ENCODE results near the gene CEPT1.

The CEPT1 gene

DNA sequence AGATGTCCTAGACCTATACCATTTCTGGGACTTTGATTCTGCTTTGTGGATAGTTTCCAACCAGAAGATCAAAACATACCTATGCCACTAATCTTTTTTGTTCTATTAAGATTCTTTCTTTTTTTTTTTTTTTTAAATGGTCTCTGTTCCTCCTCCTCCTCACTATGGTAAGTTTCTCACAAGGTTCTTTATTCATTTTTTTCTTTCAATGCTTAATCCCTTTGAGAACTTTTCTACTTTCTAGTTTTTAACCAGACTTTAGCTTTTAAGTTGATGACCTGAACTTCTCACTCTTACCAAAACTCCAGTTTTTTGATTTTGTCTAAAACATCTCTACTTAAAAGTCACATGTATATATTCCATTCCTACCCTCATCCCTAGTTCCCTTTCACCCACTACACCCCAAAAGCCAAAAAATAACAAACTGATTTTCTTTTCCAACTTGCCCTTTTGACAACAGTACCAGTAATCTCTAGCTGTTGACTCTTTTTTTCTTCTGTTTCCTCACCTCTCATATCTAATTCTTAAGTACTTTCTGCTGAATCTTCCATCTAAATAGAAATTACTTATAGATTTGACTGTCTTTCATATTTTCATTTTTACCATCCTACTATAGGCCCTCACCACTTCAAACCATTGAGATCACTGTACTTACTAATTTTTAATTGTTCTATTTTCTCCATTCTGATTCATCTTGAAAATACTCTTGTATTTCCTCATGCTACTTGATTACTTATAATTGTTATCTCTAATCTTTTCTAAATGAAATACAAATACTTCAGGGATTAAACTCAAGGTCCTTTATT lies 6.1 kb downstream of the CEPT1 start:
- DNase-seq (ENCODE audit: low spot score): no peak

DNA sequence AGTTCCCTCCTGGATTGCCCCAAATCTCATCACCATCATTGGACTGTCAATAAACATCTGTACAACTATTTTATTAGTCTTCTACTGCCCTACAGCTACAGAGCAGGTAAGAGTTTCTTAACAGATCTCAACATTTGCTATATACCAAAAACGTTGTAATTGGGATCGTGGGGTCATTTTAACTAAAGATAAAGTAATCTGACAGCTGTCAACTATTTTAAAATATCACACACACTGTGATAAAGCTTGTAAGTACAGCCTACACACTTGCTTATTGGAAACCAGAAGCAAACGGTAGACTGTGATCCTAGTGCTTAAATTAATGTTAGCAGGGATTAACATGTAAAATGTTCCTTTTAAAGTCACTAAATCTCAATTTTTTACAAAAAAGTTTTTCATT lies 7.9 kb downstream of the CEPT1 start:
- DNase-seq (ENCODE audit: low spot score): no peak

DNA sequence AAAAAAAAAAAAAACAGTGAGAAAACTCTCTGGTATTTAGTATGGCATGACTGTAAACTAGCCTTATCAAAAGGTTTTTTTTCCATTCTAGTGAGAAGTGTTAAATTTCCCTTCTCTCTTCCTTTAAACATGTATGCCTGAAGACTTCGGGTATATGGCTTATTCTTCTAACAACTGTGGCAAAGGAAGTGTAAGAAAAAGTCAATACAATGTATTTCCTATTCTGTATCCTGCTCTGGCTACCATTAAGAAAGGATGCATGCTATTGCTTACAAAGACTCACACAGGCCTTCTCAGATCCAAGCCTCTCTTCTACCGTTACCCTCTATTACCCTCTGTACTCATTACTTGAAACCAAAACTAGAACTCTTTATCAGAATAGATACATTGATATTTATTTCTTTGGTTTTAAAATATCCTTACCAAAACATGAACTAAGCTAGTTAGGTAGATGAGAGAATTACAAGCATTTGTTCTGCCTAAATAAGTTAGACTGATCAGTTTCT lies 8.4 kb downstream of the CEPT1 start:
- no peak for DNase-seq (ENCODE audit: low spot score)

DNA sequence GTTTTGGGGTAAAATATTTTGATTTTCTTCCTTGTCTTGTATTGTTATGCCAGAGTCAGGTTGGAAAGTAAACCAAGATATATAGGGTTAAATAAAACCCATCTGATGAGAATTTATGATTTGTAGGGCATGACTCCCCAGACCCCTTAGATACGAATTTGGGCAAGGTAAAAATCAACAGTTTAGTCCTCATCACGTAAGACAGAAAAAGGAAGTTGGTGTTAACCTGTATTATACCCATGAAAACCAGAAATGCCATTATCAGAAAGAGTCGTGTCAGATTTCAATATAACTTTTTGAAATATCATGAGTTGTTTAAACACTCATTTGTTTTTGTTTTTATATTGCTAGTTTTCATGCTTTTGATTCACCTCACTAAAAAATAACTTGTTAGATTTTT lies 11.8 kb downstream of the CEPT1 start:
- DNase-seq (ENCODE audit: low spot score): no peak

DNA sequence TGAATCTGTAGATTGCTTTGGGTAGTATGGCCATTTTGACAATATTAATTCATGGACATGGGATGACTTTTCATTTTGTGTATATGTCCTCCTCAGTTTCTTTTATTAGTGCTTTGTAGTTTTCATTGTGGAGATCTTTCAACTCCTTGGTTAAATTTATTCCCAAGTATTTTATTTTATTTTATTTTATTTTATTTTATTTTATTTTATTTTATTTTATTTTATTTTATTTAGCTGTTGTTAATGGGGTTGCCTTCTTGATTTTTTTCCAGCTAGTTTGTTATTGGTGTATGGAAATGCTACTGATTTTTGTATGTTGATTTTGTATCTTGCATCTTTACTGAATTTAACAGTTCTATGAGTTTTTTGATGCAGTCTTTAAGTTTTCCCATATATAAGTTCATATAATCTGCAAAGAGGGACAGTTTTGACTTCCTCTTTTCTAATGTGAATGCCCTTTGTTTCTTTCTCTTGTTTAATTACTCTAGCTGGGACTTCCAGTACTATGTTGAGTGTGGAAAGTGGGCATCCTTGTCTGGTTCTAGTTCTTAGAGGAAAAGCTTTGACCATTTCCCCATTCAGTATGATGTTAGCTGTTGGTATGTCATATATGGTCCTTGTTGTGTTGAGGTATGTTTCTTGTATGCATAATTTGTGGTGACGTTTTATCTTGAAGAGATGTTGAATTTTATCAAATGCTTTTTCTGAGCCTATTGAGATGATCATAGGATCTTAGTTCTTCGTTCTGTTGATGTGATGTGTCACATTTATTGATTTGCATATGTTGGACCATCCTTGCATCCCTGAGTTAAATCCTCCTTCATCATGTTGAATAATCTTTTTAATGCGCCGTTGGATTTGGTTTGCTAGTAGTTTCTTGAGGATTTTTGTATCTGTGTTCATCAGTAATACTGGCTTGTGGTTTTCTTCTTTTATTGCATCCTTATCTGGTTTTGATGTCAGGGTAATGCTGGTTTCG lies 14.3 kb downstream of the CEPT1 start:
- DNase-seq (ENCODE audit: low spot score): no peak

DNA sequence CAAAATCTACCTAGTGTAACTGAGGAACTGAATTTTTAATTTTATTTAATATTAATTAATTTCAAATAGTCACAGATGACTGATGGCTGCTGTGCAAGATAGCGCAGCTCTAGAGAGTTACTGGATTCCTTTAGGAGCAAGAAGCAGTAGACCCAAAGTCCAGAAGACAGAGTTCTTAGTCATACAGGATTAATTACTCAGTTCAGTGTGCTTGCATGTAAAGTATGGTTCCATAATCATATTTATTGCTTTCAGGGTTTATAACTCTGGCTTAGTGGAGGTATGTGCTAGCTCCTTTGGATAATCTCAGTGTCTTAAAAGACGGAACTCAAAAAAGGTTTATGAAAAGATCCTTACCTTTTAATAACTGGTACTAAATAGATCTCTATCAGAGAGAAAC lies 17.4 kb downstream of the CEPT1 start:
- no peak for DNase-seq (ENCODE audit: low spot score)

DNA sequence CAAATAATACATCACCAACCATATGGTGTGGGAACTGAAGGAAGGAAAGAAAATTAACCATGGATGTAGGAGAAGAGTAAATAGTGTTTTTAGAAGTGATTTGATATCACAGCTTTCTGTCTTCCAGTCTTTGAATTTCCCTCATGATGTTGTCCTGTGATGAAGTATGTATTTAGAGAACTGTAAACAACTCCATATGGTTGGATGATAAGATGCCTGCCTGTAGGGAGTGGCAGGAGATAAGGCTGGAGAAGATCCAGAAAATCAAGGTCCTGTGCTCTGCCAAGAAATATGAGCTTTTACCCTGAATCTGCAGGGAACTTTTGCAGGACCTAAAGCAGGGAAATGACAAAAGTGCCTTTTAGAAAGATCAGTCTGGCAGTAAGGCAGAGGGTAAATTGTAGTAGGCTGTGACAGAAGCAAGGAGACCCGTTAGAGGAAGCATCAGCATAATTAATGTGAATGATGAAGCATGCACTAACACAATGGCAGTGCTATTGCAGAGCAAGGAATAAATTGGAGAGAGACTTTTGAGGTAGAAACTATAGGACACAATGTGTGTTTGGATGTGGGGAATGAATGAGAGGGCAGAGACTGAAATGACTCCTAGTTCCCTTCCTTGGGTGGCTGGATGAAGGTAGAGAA lies 21.9 kb downstream of the CEPT1 start:
- DNase-seq (ENCODE audit: low spot score): peak; percentile 89

DNA sequence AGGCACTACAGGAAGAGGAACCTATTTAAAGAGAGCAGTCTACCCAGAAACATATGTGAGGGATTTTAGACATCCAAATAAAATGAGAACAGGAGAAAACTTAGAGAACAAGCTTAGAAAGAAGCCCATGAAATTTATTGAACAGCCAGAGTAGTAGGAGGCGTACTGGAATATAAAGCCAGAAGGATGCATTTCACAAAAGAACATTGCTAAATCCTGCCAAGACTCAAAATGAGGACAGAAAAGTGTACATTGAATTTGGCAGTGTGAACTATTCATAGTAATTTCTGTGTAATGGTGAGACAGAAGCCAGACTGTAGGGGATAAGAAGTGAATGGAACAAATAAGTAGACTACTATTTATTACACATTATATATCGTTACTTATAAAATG lies 22.5 kb downstream of the CEPT1 start:
- DNase-seq (ENCODE audit: low spot score): no peak

DNA sequence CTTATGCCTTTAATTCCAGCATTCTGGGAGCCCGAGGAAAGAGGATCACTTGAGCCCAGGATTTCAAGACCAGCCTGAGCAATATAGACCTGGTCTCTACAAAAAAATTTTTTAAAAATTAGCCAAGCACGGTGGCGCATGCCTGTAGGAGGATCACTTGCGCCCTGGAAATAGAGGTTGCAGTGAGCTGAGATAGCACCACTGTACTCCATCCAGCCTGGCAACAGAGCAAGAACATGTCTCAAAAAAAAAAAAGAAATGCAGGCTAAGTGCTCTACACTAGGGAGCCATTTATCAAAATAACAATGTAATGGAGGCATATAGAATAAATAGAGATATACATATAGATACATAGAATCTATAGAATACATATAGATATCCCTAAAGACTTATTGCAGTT lies 23.3 kb downstream of the CEPT1 start:
- DNase-seq (ENCODE audit: low spot score): peak; percentile 67

DNA sequence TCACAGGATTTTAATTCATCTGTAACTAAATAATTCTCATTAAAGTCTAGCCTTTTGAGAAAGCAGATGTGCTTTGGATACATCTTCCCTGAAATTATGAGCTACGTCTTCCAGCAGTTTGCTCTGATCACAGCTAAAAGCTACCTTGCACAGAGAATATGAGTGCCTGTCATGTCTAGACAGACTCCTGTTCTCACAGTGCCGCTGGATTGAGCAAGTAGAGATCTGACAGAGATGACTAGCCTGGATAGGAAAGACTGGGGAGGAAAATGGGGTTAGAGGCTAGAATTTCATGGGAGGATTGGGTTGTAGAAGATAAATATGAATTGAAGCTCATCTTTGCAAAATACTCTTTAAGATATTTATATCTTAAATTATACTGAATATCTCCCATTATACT lies 24.1 kb downstream of the CEPT1 start:
- peak; percentile 36 for DNase-seq (ENCODE audit: low spot score)

DNA sequence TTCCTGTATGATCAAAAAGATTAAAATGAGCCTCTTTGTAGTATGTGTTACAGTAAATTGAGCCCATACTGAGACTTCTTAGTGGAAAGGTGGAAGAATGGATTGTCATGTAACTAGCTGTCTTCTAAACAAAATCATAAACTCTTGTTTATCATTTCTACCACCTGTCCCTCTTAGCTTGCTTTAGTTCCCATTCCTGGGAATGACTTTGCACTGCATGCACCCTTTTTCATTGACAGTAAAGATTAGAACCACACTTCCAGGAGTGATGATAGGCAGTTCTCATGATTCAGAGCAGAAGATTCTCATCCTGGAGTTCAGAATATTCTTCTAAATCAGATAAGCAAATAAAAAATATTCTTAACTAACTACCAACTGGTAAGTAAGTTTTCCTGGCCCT lies 32.4 kb downstream of the CEPT1 start:
- no peak for DNase-seq (ENCODE audit: low spot score)

DNA sequence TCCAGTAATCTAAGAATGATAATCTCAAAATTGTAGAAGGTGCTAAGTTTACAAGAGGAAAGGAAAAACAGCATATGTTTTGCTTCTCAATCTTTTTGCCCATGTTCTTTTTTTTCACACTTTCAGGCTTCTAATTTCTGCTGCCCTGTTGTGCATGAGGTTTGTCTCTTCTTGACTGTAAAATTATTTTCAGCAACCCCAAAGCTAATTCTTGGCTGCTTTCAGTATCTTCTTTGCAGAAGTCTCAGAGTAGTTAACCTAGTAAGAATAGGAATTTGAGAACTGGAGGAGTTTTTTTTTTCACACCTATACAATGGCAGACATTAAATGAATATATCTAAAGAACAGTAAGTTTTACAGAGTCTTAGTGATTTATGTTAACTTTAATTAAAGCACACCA lies 34.0 kb downstream of the CEPT1 start:
- no peak for DNase-seq (ENCODE audit: low spot score)

DNA sequence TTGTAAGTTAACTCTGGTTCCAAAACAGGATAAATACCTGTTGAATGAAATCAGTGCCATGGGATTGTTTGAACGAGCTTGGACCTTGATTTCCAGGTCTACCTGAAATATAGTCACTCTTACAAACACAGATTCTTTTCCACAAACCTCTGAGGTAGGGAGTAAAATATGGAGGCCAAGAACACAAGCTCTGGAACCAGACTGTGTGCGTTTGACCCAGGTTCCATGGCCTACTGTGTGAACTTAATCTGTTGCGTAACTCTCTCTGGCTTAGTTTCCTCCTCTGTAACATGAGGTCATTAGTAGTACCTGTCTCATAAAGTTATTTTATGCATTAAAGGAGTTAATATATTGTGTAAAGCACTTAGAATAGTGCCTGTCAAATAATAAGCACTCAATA lies 35.3 kb downstream of the CEPT1 start:
- DNase-seq (ENCODE audit: low spot score): no peak

DNA sequence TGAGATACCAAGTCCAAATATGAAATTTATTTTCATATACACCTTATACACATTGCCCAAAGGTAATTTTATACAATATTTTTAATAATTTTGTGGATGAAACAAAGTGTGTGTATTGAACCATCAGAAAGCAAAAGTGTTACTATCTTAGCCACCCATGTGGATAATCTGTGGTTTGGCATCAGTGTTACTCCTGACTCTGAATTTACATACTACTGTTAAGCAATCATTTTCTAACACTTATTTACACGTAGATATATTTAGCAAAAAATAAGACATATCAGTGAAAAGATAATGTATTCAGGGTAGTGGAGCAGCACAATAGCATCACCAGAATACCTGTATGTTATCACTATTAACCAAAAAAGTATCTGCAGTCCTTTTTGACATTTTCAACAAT lies 36.7 kb downstream of the CEPT1 start:
- DNase-seq (ENCODE audit: low spot score): no peak

DNA sequence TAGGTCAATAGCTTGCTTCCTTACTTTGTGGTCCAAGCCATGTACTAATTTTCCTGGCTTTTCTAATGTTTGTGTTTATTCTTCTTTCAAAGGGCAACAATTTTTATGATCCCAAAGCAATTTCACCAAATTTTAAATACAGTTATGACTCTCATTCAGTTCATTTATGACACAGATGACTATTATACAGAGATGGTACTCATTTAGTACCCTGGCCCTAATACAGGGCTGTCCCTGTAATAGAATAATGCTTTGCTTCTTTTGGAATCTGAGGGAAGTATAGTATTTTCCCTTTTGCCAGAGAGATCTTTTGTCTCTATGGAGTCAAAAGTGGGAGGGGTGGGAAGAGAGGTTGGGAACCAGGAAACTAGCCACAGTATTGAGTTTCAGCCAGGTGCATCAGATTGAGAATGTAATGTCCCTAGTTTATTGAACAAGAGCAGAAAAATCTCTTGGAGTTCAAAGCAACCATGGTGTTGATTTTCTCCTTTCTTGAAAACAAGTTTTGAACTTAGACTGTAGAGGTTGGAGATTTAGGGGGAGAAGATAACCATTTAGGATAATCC lies 40.0 kb downstream of the CEPT1 start:
- no peak for DNase-seq (ENCODE audit: low spot score)

DNA sequence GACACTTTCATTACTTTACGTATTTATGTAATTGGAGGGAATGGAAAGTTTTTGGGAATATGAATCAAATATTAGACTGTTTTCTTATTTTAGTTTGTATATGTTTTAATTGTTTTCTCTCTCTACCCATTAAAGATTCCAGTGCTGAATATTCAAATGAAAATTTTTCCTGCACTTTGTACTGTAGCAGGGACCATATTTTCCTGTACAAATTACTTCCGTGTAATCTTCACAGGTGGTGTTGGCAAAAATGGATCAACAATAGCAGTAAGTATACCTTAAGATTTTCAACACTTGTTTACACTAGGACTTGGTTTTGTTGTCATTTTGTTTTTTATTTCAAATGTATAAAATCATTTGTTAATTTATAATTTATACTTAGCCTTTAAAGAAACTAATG lies 42.0 kb downstream of the CEPT1 start:
- DNase-seq (ENCODE audit: low spot score): no peak

DNA sequence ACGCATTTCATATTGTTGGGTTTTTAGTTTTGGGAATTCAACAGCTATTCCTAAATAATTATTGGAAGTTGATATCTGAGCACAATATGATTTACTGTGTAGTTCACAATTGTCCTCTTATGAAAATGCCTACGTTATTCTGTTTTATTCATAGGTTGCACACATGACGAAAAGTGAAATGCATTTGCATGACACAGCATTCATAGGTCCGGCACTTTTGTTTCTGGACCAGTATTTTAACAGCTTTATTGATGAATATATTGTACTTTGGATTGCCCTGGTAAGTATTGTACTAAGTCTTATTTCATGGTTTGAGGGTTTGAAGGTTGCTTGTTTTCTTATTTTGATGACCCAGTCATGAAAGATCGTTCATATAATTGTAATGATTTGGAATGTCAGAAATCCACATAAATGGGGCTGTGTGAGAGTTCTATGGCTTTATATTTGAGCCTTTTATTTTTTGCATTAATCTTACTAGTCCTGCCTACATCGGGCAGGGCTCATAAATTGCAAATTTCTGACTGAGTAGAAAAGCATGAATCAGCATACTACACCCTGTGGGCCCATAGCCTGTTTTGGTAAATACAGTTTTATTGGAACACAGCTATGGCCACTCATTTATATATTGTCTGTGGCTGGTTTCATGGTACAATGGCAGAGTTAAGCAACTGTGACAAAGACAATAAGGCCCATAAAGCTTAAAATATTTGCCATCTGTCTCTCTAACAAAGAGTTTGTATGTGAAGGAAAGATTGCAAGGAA lies 43.5 kb downstream of the CEPT1 start:
- DNase-seq (ENCODE audit: low spot score): no peak

DNA sequence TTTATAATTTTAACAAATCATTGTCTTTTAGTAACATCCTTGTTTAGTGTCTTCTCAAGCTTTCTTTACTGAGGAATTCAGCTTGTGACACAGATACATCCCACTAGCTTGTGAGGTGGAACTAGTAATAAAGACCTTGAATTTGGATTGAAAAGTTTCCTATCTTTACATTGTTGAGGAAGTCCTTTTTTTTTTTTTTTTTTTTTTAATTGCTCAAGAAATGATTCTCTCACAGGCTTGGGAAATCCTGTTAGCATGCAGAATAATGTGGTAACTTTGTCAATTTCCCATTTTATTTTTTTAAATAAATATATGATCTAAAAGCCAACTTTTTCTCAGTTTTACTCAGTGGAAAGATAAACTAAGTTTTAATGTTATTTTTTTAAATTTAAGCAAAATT lies 44.6 kb downstream of the CEPT1 start:
- no peak for DNase-seq (ENCODE audit: low spot score)

DNA sequence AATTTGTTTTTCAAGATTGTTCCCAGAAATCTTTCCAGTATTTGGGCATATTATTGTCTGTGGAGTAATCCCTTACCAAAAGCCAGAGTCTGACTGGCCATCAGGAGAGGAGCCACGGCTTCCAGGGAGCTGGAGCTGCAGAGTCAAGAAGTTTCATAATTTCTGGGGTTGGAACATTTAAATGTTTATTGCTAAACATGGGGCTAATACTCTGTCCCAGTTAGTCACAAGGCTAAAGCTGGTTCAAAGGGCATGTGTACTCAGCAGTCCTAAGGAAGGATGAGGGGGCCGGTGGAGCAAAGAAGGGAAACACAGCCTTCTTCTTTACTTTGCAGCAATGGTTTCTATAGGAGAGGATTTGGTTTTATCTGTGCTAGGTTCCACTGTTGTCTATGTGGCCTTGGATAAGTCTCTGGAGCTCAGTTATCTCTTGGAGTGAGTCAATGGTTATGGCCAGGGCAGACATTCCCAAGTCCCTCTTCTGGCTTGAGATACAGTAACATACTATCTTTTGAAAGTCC lies 51.0 kb downstream of the CEPT1 start:
- no peak for DNase-seq (ENCODE audit: low spot score)

DNA sequence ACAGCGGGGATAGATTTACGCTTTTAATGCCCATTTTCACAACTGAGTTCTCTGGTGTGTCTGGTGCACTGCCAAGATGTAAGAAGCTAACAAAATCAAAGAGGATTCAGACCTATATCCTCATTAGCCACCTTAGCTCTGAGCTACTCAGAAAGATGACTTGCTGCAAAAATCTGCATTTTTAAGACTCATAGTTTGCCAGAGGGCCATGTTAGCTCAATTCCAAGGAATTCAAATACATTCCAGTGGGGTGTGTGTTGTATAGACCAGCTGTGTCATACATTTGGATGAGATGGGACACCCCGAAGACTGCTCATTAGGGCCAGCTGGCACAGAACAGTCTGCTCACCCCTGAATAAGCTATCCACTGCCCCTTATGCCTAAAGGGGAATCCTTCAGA lies 51.5 kb downstream of the CEPT1 start:
- no peak for DNase-seq (ENCODE audit: low spot score)

DNA sequence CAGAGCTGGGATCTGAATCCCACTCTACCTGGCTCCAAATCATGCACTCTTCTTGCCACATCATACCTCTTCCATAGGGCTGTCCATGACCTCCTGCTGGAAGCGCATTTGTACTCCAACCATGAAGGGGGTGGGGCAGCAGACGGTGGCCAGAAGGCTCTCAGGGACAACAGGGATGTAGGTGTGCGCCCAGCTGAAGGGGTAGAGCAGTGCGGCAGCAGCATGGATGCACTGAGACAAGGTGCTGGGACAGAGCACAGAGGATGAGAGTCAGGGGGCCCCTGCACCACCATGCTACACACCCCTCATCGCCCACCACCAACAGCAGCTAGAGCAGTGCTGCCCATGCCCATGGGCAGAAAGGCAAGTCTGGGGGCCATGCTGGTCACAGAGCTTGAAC lies 52.1 kb downstream of the CEPT1 start:
- no peak for DNase-seq (ENCODE audit: low spot score)

Data from cerebellar cortex (tissue), 1 donor.